Stimulated activated CD8-positive, alpha-beta memory T cell treated with anti-CD3 and anti-CD28 coated beads, Interleukin-2, amount 100 ng/mL, for 48 hours (primary cell): ENCODE data around the gene ANXA3.
"Not testable (repeated sequence)": the region's sequence is repeated elsewhere in the genome, so short reads cannot be mapped to it uniquely, and the experiment has no call there.

ENCODE experiments used
- DNase-seq, 2 donors: peaks; one replicate each; pipeline ENCODE4 v3.0.0-alpha.2; 2020; ENCODE audit warnings: low read depth in 2 of 2

ANXA3 gene

GRCh38 chr4:78551420-78552351 lies at the start of gene ANXA3:
TSS of gene ANXA3 (plus strand) at chr4:78551770. CDS start at chr4:78554474, 2,704 bp downstream.
- peak in 1 of 2 donors; percentile 4 for DNase-seq

DNA sequence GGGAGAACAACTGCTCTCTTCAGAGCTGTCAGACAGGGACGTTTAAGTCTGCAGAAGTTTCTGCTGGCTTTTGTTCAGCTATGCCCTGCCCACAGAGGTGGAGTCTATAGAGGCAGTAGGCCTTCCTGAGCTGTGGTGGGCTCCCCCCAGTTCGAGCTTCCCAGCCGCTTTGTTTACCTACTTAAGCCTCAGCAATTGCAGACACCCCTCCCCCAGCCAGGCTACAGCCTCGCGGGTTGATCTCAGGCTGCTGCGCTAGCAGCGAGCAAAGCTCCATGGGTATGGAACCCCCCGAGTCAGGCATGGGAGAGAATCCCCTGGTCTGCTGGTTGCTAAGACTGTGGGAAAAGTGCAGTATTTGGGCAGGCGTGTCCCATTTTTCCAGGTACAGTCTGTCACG lies 45.3 kb upstream of the ANXA3 start:
- DNase-seq: not testable (repeated sequence)

DNA sequence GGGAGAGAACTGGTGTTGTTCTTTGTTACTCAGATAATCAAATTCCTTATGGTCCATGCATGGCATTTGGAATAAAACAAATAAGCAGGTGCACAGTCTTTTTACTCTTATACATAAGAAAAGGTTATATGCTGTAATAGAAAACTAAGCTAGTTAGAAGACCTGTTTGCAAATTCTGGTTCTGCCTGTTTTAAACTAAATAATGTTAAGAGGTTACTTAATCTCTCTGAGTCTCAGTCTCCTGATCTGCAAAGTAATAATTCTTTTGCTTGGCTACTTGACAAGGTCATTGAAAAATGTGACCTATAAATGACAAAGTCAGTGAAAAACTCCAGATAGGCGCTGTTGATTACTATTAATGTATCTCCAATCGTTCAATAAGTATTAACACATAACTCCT lies 42.5 kb upstream of the ANXA3 start:
- no peak for DNase-seq

DNA sequence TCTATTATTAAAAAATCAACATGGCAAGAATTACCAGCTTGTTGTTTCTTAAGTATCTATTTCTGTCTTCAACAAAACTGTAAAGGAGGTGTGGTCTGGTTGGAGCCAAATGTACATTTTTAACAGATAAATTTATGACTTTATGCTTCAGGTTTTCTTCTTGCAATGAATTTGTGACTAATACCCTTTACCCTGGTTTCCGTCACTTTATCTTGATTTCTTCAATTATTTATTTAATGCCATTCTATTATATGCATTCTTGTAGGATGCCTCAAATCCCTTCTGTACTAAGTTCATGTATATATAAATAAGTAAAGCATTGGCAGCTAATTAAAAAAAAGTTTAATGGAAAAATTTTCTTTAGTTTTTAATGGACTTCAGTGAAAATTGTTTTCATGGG lies 41.5 kb upstream of the ANXA3 start:
- no peak for DNase-seq

DNA sequence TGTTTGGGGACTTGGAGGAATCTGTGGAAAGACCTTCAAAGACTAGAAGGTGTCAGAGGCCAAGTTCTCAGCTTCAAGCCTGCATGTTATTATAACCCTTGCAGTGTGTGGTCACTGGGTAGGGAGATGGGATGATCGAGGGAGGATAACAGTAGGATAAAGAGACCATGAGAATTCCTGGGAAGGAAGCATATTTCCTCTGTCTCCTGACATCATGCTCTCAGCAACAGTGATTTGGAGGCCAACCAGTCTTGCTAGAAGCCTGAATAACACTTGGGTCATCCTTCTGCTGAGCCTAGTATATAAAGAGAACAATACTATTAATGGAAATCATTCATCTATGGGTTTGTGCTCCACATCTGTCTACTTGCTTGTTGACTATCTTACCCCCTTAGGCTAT lies 40.9 kb upstream of the ANXA3 start:
- no peak for DNase-seq

- no peak for DNase-seq
These were observed 39.1 kb upstream of the ANXA3 start for GRCh38 chr4:78512357-78512920.

DNA sequence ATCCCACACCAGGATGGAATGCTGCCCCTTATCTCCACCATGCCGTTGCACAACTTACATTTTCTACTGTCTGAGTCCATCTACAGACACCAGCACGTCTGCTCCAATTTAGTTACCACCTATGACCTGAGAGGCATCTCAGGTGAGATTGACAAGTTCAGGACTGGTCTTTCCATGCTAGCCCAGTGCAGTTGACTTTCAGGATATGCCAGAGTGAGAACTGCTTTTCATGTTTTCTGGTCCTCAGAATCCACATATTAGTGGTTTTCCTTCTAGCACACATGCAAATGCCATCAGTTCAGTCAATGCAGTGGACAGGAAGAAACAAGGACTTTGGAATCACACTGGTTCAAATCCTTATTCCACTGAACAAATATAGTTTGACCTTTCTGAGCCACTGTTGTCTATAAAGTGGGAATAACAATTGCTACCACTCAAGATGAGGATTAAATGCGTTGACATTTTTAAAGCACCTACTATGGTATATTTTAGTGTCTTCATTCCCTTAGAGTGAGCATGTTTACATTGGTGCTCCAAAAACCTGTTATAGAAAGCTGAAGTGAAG lies 38.1 kb upstream of the ANXA3 start:
- DNase-seq: no peak

- DNase-seq: no peak
These were observed 34.4 kb upstream of the ANXA3 start for GRCh38 chr4:78517050-78517652.

DNA sequence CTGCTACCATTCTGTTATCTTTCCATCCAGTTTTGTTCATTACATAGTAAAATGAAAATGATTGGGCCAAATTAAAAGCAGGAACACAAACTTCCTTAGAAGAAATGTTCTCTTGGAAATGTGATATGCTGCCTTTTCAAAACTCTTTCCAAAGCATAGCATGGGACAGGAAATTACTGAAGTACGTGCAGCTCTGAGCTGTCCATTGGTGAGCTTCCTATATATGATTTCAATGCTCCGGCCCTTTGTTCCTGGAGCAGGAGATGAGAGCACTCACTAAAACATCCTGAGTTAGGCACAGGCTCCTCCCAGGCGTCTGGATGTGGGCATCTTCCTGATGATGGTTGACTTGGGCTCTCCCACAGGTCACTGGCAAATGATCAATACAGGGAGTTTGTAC lies 33.0 kb upstream of the ANXA3 start:
- DNase-seq: no peak

GRCh38 chr4:78519962-78520361 lies 31.6 kb upstream of the ANXA3 start:
- no peak for DNase-seq

DNA sequence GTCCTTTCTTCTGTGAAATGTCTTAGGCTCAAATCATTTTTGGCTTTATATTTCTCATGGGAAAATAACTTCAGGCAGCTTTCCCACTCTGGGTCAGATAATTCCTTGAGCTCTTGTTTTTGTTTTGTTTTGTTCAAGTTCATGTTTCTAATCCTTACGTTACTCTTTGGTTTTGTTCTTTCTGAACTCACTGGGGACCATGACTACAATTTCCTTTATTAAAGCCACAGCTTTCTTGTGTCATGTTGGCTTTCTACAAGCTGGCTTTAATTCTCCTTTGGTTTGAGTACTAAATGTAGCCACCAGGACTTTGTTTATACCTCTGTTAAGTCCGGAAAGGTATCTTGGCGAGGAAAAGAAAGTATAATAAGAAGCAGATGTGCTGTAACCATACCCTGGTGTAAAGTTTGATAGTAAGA lies 30.8 kb upstream of the ANXA3 start:
- no peak for DNase-seq

DNA sequence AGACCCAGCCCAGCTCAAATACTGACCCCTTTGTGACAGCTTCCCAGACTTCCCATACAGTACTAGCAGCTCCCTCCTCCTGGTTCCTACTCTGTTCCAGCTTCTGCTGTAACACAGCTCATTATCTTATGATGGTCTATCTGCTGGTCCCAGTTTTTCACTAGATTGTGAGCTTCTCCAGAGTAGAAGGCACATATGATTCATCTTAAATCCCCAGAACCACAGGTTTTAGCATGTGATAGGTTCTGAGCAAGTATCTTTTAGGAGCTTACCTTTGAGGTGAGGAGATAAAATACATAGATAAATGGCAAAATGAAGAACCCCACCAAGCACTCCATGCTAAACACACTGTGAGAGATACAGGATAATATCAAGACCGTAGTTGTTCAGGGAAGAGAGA lies 27.6 kb upstream of the ANXA3 start:
- DNase-seq: no peak

DNA sequence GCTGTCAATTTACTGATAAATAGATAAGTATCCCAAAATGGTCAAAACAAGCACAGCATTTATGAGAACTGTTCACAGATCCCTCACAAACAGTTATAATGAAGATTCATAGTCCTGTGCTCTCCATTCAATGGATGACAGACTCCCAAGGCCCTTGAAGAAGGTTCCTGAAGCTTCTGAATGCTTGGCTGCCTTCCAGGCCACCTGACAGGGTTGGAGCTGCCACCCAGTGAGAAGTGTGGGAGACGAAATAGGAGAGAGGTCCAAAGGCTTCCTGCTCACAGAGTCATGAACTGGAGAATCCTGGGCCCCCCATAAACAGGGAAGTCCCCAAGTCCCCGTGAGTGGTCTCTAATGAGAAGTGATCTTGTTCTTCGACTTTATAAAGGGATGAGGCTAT lies 26.0 kb upstream of the ANXA3 start:
- no peak for DNase-seq

- DNase-seq: no peak
These were observed 24.5 kb upstream of the ANXA3 start for GRCh38 chr4:78527103-78527502.

DNA sequence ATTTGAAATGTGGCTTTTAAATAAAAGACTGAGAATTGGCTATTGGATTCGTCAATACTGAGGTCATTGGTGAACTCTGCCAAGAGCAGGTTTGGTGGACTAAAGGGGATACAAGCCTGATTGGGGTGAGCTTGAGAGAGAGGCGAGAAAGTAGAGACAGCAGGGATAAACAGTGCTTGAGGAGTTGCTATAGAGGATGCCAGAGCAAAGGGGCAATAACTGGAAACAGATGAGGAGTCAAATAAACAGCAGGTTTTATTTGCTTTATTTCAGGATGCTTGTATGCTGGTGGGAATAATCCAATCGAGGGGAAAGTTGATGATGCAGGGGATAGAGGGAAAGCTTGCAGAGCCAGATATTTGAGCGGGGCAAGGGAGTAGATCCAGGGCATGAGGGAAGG lies 24.0 kb upstream of the ANXA3 start:
- DNase-seq: no peak

DNA sequence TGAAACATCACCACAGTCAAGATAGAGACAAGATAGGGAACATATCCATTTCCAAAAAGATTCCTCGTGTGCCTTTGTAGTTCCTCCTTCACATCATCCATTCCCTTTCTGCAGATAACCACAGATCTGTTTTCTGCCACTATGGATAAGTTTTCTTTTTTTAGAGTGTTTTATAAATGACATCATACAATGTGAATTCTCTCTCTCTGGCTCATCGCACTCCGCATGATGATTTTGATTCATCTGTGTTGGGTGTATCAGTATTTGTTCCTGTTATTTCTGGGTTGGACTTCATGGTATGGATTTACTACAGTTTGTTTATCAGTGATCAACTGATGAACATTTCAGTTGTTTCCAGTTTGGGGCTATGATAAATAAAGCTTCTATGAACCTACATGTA lies 23.2 kb upstream of the ANXA3 start:
- no peak for DNase-seq

DNA sequence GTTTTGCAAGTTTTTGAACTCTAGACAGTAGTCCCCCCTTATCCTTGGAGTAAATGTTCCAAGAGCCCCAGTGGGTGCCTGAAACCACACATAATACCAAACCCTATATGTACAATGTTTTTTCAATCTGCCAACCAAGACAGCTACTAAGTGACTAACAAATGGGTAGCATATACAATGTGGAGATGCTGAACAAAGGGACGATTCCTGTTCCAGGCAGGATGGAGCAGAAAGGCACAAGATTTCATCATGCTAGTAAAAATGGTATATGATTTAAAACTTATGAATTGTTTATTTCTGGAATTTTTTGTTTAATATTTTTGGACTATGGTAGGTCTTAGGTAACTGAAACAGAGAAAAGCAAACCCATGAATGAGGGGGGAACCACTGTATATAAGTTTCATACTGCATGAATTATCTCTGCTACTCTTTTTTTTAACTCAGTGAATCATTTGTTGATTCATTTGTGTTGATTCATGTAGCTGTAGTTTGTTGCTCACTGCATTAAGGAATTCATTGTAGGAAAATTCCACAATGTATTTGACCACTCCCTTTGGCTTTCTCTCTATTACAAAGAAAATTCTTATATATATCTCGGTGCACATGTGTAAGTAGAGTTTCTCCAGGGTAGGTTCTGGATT lies 21.9 kb upstream of the ANXA3 start:
- no peak for DNase-seq

DNA sequence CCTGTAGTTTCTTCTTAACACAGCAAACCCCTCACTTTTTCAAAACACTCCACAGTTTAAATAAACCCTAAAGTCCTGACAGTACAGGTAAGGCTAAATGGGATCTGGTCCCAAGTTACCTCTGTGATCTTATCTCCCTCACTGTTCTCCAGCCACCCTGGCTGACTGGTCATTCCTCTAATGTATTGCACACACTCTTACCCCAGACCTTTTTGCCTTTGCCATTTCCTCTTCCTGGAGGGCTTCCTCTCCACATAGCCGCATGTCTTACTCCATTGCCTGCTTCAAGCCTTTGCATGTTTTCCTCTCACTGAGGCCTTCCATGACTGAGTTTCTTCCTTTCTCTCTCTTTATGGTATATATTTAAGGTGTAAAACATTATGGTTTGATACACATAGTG lies 19.5 kb upstream of the ANXA3 start:
- DNase-seq: no peak

- no peak for DNase-seq
These were observed 17.7 kb upstream of the ANXA3 start for GRCh38 chr4:78533854-78534253.

DNA sequence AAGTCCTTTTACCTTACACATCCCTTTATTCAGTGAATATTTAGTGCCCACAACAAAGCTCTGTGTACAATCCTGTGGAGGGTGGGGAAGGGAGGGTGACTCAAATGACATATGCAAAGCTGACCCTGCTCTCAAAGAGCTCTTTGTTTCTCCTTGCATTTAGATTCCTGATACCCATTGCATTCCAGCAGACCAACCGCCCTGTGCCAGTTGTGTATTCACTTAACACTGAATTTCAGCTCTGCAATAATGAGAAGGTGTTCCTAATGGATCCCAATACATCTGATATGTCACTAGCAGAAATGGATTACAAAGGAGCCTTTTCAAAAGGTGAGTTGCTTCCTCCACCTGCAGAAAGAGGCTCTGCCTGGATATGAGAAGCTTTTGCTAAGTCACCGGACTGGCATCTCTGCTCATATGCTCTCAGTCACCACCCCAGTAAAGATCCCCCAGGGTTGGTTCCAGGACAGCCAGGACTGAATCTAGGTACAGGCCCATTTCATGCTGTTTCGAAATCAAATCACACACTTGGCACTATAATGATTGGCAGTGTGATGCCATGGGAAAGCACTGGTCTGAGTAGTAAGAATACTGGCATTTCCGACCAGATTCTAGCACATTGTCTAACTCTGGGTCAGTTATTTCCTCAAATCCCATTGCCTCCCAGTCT lies 17.1 kb upstream of the ANXA3 start:
- DNase-seq: no peak

GRCh38 chr4:78542373-78542772 lies 9.2 kb upstream of the ANXA3 start:
- DNase-seq: no peak
